Prostate gland (tissue), 2 donors: Measurements from ENCODE around the gene RIMOC1. TPM values are rescaled to one million over a fixed set of nuclear protein-coding genes. Genes with fewer than 3 reads are reported as not detected.

ENCODE experiments used
- DNase-seq: peaks from one replicate; pipeline ENCODE4 v3.0.0-alpha.2; 2019; ENCODE audit warnings: low spot score
- H3K27ac ChIP-seq, 2 donors: fragments of 200-600 bp; sonication (generic); 2 replicates each; pipeline ENCODE4 v1.5.1; 2017 to 2019
- H3K27me3 ChIP-seq: fragments of 200-600 bp; sonication (generic); replicated peaks from 2 replicates; pipeline ENCODE4 v1.5.1; 2019; ENCODE audit not compliant: insufficient read depth
- H3K36me3 ChIP-seq, 2 donors: fragments of 200-600 bp; sonication (generic); 1 replicate in 1 of 2; 2 replicates in 1 of 2; pipeline versions ENCODE4 v1.5.1 to v1.8.1; 2017 to 2019
- H3K4me1 ChIP-seq: fragments of 200-600 bp; sonication (generic); replicated peaks from 2 replicates; pipeline ENCODE4 v1.5.1; 2019
- H3K4me3 ChIP-seq, 2 donors: fragments of 200-600 bp; sonication (generic); 2 replicates each; pipeline ENCODE4 v1.5.1; 2017 to 2019
- H3K9me3 ChIP-seq: fragments of 200-600 bp; sonication (generic); 2 replicates; pipeline ENCODE4 v1.5.1; 2017
- POLR2A ChIP-seq: fragments of 450-650 bp; IDR thresholded peaks from one replicate; pipeline ENCODE4 v1.6.1; 2016; ENCODE audit warnings: antibody characterized with exemption, mild to moderate bottlenecking
- POLR2AphosphoS5 ChIP-seq: sonication (generic); formaldehyde crosslinking; IDR thresholded peaks from one replicate; pipeline ENCODE4 v1.6.1; 2017; ENCODE audit warnings: antibody characterized with exemption
- WGBS: methylation state at CpG from one replicate; pipeline ENCODE4 v1.1.5; 2018; 5-methylcytosine and 5-hydroxymethylcytosine counted together
- intact Hi-C: fragments of 100-400 bp; cut with DNase I; formaldehyde crosslinking; loops from one replicate; pipeline ENCODE4 v1.14.2; 2022
- total RNA-seq, 2 donors: library from RNA; depleted of rRNA; stranded (reverse); fragments of >200 nt; gene quantifications; one replicate each; pipeline ENCODE4 v1.1.0, GENCODE V29; 2016
- TF ChIP-seq, protein P1 (sequence below), 4 experiments: fragments of 200-600 bp in 2 of 4; fragments of 450-650 bp in 2 of 4; sonication (generic) in 2 of 4; IDR thresholded peaks; 1 replicate in 3 of 4; 2 replicates in 1 of 4; pipeline ENCODE4 v1.5.1; 2016 to 2019; ENCODE audit warnings: antibody characterized with exemption in 4 of 4, mild to moderate bottlenecking in 2 of 4, moderate library complexity in 2 of 4

The RIMOC1 gene
- total RNA-seq, 2 donors from 2014 or later: 18.1 to 20.5 TPM

DNA sequence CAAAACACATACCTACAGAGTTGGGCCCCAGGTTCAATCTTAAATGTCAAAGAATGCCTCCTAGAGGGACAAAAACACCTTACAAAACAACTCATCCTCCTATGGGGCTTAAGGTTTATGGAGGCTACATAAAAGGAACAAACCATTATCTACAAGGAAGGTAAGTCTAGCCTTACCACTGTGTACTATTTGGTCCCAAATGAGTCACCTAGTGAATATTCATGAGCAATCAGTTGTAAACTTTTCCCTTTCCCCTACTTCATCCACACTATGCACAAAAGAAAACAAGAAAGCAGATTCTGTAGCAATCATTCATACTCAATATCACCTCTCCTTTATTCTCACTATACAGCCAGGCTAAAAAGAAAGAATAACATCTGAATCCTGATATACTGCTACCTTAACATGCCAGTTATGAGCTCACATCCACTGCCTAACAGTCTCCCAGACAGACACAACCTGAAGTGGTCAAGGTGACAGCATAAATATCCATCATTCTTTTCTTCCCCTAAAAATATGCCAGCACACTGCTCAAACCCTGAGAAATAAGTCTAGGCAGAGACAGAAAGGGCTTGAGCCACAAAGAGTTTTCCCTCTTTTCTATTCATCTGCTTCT lies 40.2 kb upstream of the RIMOC1 start:
- Histone ChIP-seq H3K4me1 (peaks cover 4% of the 10 kb centered on the region), H3K4me3 (no peak overlapping the region), H3K9me3 (no peaks in the 10 kb centered on the region), H3K27me3 (no peaks in the 10 kb centered on the region), H3K27ac (no peak overlapping the region), H3K36me3 (no peaks in the 10 kb centered on the region)
- DNase-seq: no peak
- TF ChIP-seq POLR2A (no peak), POLR2AphosphoS5 (no peak)
- TF ChIP-seq, protein P1, sequence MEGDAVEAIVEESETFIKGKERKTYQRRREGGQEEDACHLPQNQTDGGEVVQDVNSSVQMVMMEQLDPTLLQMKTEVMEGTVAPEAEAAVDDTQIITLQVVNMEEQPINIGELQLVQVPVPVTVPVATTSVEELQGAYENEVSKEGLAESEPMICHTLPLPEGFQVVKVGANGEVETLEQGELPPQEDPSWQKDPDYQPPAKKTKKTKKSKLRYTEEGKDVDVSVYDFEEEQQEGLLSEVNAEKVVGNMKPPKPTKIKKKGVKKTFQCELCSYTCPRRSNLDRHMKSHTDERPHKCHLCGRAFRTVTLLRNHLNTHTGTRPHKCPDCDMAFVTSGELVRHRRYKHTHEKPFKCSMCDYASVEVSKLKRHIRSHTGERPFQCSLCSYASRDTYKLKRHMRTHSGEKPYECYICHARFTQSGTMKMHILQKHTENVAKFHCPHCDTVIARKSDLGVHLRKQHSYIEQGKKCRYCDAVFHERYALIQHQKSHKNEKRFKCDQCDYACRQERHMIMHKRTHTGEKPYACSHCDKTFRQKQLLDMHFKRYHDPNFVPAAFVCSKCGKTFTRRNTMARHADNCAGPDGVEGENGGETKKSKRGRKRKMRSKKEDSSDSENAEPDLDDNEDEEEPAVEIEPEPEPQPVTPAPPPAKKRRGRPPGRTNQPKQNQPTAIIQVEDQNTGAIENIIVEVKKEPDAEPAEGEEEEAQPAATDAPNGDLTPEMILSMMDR (IDR thresholded peaks at IDR 0.05): no peak
- intact Hi-C loops: no loop called here

DNA sequence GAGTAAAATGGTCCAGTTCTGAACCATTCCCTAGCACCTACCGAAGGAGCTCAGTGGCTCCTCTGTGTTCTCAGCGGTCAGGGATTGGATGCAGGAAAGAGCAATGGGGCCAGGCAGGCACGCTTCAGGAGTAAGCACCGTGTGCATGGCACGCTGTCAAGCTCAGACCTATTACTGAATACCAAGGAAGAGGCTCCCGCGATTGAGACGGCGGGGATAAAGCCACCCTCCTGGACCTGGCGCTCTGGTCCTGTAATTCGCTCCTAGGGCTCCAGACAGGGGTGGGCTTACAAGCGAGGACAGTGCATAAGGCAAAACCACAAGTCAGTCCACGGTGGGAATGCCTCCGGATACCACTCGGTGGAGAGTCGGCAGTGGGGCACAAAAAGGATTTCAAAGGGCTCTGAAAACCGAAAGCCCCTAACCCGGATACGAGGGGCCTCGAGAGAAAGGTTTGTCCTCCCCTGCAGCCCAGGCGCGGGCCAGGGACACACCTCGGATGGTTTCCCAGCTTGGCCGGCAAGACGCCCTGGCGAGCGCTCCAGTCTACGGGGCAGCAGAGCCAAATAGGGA lies 34.9 kb upstream of the RIMOC1 start:
- H3K4me3 ChIP-seq: peak overlapping the region; percentile 49 to 74
- peak; percentile 48 for DNase-seq
- peaks cover 6% of the 10 kb centered on the region for H3K4me1 ChIP-seq
- intact Hi-C loops: loop anchor here (5.0 kb wide), 1 partner anchor 898 kb away; no protein-coding TSS in a partner anchor
- 6% methylated on average over 28 of the region's 28 CpGs for WGBS
- H3K9me3 ChIP-seq: no peaks in the 10 kb centered on the region
- H3K27ac ChIP-seq: peak overlapping the region; percentile 89 to 93
- peak; percentile 1 for TF ChIP-seq POLR2A
- TF ChIP-seq POLR2AphosphoS5: no peak
- no peaks in the 10 kb centered on the region for H3K27me3 ChIP-seq
- H3K36me3 ChIP-seq: no peaks in the 10 kb centered on the region

DNA sequence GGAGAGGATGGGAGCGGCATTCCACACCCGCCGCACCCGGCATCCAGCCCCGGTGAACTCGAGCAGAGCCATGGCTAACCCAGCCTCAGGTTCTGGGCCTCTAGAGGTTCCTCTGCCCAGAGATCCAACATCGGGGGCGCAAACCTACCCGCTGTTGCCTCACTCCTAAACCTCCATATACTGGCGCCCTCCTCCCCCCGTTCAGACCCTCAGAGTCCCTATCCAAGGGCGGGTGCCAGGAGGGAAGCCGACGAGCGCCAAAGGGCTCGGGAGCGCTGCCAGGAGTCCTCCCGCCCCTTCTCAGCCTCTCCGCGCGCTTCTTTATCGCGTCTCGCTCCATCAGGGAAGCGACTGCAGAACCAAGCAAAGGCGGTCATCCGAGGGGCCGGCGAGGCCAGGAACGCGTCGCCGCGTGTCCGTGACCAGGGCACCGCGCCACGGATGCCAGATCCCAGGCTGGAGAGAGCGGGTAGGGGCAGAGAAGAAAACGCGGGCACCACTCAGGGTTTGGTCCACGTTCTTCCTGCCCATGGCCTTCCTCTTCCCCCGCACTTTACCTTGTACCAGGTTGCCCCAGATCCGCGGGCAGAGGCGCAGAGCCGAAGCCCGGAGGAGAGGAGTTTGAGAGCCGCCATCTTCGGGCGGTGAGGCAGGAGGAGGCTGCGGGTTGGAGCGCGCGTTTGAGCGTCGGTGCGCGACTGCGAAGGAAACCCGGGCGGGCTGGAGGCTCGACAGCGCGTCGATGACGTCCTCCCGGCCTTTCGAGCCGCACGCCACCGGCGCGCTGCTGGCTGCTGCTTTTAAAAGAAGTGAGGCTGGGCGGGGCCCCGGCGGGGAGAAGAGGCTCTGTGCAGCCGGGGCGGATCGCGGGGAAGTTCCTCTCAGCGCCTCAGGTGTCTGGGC lies 34.2 kb upstream of the RIMOC1 start, which contains the start of gene OXCT1:
Gene OXCT1, minus strand, starts transcription at position 702 of the 903 bp plus-strand sequence. Its CDS starts 67 bp downstream, at position 635.
- peak; percentile 82 for TF ChIP-seq POLR2AphosphoS5
- peak; percentile 61 for TF ChIP-seq POLR2A
- TF ChIP-seq, protein P1 (IDR thresholded peaks at IDR 0.05): no peak
- WGBS: 0% methylated on average over 80 of the region's 82 CpGs
- no peaks in the 10 kb centered on the region for H3K27me3 ChIP-seq
- H3K4me1 ChIP-seq: peaks cover 6% of the 10 kb centered on the region
- H3K36me3 ChIP-seq: no peaks in the 10 kb centered on the region
- intact Hi-C loops: loop anchor here (1.0 to 5.0 kb wide), 2 partner anchors 34 to 897 kb away; partner anchors contain the start of gene RIMOC1
- peak; percentile 78 for DNase-seq
- no peaks in the 10 kb centered on the region for H3K9me3 ChIP-seq
- peak within 1 kb of the TSS; percentile 49 to 74 for H3K4me3 ChIP-seq
- peak within 1 kb of the TSS; percentile 89 to 93 for H3K27ac ChIP-seq

DNA sequence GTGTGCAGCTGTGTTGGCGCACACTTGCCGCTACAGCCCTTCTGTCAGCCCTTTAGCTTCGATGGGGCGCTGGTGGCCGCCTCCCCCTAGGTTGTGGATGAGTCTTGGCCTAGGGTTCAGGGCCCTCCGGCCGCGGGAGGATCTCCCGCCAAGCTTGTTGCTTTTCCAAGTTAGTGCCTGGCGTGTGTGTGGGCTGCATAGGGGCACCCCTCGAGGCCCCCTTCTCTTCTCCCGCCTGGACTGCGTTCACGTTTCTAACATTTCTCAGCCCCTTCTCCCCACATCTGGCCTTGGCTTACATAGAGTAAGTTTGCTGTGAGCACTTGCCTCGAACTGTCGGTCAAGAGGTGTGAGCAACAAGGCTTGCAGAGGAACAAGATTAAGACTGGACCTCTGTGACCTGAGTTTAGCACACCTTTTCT lies 33.5 kb upstream of the RIMOC1 start:
- no peak for DNase-seq
- H3K27me3 ChIP-seq: no peaks in the 10 kb centered on the region
- H3K36me3 ChIP-seq: no peaks in the 10 kb centered on the region
- H3K27ac ChIP-seq: peak overlapping the region; percentile 89 to 93
- H3K4me3 ChIP-seq: peak overlapping the region; percentile 49 to 74
- H3K9me3 ChIP-seq: no peaks in the 10 kb centered on the region
- TF ChIP-seq POLR2A (no peak), POLR2AphosphoS5 (no peak)
- TF ChIP-seq, protein P1 (IDR thresholded peaks at IDR 0.05): no peak
- intact Hi-C loops: loop anchor here (1.0 kb wide), 1 partner anchor 34 kb away; the partner anchor contains the start of gene RIMOC1
- H3K4me1 ChIP-seq: peaks cover 6% of the 10 kb centered on the region
- 7% methylated on average over 16 of the region's 16 CpGs for WGBS

DNA sequence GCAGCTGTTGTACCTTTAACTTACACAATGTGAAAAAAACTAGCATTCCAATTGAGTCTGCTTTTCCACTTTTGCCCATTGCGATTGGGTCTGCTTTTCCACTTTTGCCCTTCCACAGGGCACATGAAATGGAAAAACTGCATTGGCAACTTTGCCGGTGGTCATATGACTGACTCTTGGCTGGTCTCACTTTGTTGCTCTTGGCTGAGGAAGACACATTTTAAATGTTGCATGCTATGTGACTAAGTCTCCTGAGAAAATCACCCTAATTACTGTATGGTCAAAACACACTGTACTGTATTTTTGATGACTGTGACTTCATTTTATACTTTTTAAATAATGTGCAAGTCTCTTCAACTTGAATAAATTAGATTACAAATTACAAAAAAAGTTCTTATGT lies 32.3 kb upstream of the RIMOC1 start:
- TF ChIP-seq, protein P1 (IDR thresholded peaks at IDR 0.05): no peak
- TF ChIP-seq POLR2AphosphoS5: peak; percentile 89
- intact Hi-C loops: no loop called here
- no peaks in the 10 kb centered on the region for H3K9me3 ChIP-seq
- no peak overlapping the region for H3K4me3 ChIP-seq
- no peaks in the 10 kb centered on the region for H3K27me3 ChIP-seq
- peak overlapping the region in 1 of 2 donors; percentile 0 for H3K27ac ChIP-seq
- no peaks in the 10 kb centered on the region for H3K36me3 ChIP-seq
- WGBS: 28% methylated on average over 2 of the region's 2 CpGs
- H3K4me1 ChIP-seq: peaks cover 6% of the 10 kb centered on the region
- peak; percentile 64 for DNase-seq
